Left colon (tissue), 2 donors: ENCODE data around the gene GALNT18. TPM values are rescaled to one million over a fixed set of nuclear protein-coding genes. Genes with fewer than 3 reads are reported as not detected.

Experiments
- ATAC-seq: fragments of 200-7000 bp; cut with Tn5 transposase; one replicate; pipeline ENCODE4 v1.9.1; 2020; ENCODE audit warnings: mild to moderate bottlenecking, moderate library complexity
- DNase-seq, 2 donors: peaks; one replicate each; pipeline ENCODE4 v3.0.0-alpha.2; 2020
- intact Hi-C, 2 donors: fragments of 100-400 bp; cut with DNase I in 1 of 2; cut with micrococcal nuclease in 1 of 2; formaldehyde crosslinking; loops; one replicate each; pipeline versions ENCODE4 v1.11.2 to v1.14.0; 2022; cut with DNase I, micrococcal nuclease
- total RNA-seq, 2 donors: library from RNA; stranded (reverse); fragmentation: NEBNext Ultra II Directional; extraction: Animal tissue kit (Norgen Biotek cat#: 25700); gene quantifications; one replicate each; pipeline ENCODE4 v1.2.1, GENCODE V29; 2021
- donor health status: DM: no; HTN: no; CAD: no.
- donor health status: DM: yes; HTN: yes; CAD: no.

Gene GALNT18
- total RNA-seq, 2 donors from 2014 or later = 3.6 to 5.9 TPM

- ATAC-seq (peak; percentile 87), DNase-seq (peak; percentile 62 to 83)
- intact Hi-C loops = no loop called here
Observed at GRCh38 chr11:11486002-11486401, 135.8 kb downstream of the GALNT18 start.

GRCh38 chr11:11483627-11484026 lies 138.2 kb downstream of the GALNT18 start:
- ATAC-seq = no peak
- intact Hi-C loops = no loop called here
- DNase-seq = no peak

- ATAC-seq (no peak), DNase-seq (no peak)
- intact Hi-C loops = no loop called here
Observed at GRCh38 chr11:11482730-11483129, 139.1 kb downstream of the GALNT18 start.

DNA sequence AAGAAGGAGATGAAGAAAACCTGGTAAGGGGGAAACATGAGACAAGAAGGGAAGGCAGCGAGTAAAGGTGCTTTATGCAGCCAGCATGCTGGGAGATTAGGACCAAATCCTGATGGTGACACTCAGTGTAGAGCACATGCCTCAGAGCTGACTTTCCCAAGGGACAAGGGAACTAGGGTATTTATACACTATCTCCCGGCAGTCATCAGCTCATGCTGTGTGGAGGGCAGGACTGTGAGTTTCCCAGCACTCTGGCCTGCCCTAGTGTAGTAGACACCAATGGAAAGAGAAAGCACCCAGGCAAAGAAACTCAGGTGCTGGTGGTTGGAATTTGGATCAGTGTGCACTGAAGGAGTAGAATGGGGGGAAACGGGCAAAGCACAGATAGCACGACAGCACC lies 140.4 kb downstream of the GALNT18 start:
- intact Hi-C loops = no loop called here
- no peak for ATAC-seq

GRCh38 chr11:11480971-11481370 lies 140.8 kb downstream of the GALNT18 start:
- intact Hi-C loops = no loop called here
- DNase-seq (no peak), ATAC-seq (no peak)

More for the DNA sequence above, 140.4 kb downstream of the GALNT18 start:
- no peak for DNase-seq

GRCh38 chr11:11478687-11479086 lies 143.1 kb downstream of the GALNT18 start:
- intact Hi-C loops = no loop called here
- no peak for ATAC-seq
- no peak for DNase-seq

DNA sequence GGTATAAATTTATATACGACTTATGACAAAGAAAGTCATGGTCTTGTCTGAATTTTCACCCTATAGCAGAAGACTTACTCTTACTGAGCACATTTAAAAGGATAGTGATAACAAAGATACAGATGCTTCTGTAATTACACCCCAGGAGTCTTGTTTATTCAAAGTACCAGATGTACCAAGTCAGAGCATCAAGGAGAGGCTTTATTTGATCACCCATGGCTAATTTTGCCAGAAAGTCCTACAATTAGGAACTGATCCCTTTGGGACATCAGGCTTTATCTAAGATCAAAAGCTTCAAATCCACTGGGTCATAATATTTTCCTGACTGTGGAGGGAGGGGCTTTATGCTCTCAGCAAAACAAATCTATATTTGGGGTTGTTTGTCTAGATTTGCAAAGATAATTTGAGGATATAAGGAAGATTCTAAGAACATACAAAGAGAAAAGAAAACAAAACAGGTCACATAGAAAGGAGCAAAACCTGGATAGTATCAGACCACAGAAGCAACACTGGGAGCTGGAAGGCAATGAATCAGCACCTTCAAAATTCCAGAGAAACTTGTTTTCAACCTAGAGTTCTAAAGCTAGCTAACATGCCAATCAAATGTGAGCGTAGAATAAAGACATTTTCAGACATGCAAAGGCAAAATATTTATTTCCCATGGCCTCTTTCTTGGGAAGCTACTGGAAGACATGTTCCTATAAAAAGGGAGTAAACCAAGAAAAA lies 143.9 kb downstream of the GALNT18 start:
- intact Hi-C loops = no loop called here
- DNase-seq (no peak), ATAC-seq (no peak)

GRCh38 chr11:11476971-11477645 lies 144.7 kb downstream of the GALNT18 start:
- ATAC-seq (no peak), DNase-seq (no peak)
- intact Hi-C loops = no loop called here

- no peak for ATAC-seq
- intact Hi-C loops = no loop called here
- no peak for DNase-seq
Observed at GRCh38 chr11:11476499-11476898, 145.3 kb downstream of the GALNT18 start.

DNA sequence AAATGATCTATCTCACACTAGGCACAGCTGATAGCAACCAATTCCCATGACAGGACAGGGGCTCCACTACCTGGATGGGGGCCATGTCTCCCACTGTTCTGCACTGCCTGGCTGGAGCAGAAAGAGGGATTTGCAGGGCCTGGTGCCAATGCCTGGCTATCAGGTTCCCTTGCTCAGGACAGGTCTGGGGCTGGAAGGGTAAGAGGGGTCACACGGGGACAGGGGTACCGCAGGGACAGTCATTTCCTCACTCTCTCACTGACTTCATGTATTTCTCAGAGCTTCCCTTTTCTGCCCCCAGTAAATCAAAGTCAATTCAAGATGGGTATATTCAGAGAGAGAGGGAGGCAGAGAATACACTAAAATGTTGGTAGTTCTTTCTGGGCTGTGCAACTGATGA lies 149.7 kb downstream of the GALNT18 start:
- DNase-seq (no peak), ATAC-seq (no peak)
- intact Hi-C loops = no loop called here

GRCh38 chr11:11471201-11471600 lies 150.6 kb downstream of the GALNT18 start:
- no peak for DNase-seq
- ATAC-seq = no peak
- intact Hi-C loops = no loop called here

DNA sequence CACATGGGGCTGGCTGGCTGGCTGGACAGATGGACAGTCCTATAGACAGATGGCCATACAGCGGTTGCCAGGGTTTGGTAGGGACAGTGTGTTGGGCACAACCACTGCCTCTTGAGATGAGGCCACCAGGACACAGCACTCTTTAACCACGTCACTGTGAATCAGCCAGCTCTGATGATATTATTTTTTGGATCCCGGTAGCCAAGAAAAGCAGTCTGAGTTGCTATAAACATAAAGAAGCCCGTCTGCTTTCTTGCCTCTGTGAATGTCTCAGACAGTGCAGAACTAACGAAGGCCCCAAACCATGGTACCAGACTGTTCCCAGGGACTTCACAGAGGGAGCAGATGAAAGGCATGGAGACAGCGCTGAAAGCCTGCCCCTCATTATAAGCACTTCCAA lies 152.9 kb downstream of the GALNT18 start:
- intact Hi-C loops = no loop called here
- ATAC-seq (no peak), DNase-seq (no peak)

- DNase-seq (peak in 1 of 2 donors; percentile 71), ATAC-seq (peak; percentile 91)
- intact Hi-C loops = no loop called here
Observed at GRCh38 chr11:11467312-11467711, 154.5 kb downstream of the GALNT18 start.

- no peak for DNase-seq
Observed at GRCh38 chr11:11464555-11464954, 157.2 kb downstream of the GALNT18 start.

GRCh38 chr11:11463405-11463804 lies 158.4 kb downstream of the GALNT18 start:
- intact Hi-C loops = no loop called here
- ATAC-seq (no peak), DNase-seq (no peak)

More at GRCh38 chr11:11464555-11464954, 157.2 kb downstream of the GALNT18 start:
- no peak for ATAC-seq
- intact Hi-C loops = no loop called here

DNA sequence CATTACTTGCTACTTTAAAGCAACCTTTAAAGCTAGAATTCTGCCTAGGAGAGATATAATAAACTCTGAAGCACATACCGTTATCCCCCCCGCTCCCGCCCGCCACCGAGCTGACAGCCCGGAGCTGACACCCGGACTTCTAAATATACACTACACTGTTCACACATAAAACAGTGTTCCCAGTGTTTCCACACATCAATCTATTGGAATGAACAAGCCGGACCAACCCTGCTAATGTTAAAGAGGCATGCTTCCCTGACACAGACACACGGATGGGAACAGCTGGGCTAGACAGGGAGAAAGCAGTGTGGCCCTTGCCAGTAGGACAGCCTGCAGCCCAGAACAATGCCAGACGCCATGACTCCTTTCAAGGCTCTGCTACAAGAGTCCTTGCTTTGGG lies 160.3 kb downstream of the GALNT18 start:
- no peak for ATAC-seq
- intact Hi-C loops = no loop called here
- DNase-seq = no peak

DNA sequence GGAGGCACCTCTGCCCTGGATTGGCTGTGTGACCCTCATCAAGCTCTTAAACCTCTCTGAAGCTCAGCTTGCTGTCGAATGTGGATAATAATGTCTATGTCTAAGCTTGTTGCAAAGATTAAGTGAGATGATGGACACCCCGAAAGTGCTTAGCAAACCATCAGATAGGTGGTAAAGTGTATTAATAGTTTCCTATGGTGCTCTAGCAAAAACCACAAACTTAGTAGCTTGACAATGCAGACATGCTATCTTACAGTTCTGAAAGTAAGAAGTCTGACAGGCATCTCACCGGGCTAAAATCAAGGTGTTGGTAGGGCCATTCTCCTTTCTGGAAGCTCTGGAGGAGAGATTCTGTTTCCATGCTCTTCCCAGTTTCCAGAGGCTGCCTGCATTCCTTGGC lies 162.2 kb downstream of the GALNT18 start:
- ATAC-seq = no peak
- DNase-seq = no peak
- intact Hi-C loops = no loop called here

GRCh38 chr11:11458485-11458884 lies 163.3 kb downstream of the GALNT18 start:
- intact Hi-C loops = no loop called here
- DNase-seq (no peak), ATAC-seq (no peak)

DNA sequence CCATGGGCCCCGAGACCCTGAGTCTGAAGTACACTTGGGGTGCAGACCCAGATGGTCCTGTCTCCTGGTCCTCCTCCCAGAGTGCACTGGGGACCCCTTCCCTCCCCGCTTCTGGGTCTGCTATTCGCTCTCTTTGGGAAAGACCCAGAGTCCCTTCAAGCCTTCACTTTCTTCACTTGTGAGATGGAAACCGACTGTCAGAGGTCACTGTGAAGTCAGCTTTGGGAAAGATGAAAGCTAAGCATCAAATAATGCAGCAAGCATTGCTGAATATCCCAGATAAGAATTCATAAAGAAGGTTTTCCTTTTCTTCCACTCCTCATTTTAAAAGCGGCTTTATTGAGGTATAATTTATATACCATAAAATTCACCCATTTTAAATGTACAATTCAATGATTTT lies 163.8 kb downstream of the GALNT18 start:
- intact Hi-C loops = no loop called here
- DNase-seq (no peak), ATAC-seq (no peak)

GRCh38 chr11:11456866-11457265 lies 164.9 kb downstream of the GALNT18 start:
- ATAC-seq = no peak
- no peak for DNase-seq

More at GRCh38 chr11:11456866-11457265, 164.9 kb downstream of the GALNT18 start:
- intact Hi-C loops = no loop called here
